ENCODE results near the gene KCNC2. TPM values are rescaled to one million over a fixed set of nuclear protein-coding genes. Genes with fewer than 3 reads are reported as not detected.

The KCNC2 gene
- total RNA-seq, 2 experiments from 2014 or later: not detected

GRCh38 chr12:75087654-75088053 lies 122.0 kb downstream of the KCNC2 start:
- Mint-ChIP-seq H3K27me3 (no peaks in the 10 kb centered on the region), H3K36me3 (no peaks in the 10 kb centered on the region), H3K27ac (no peak overlapping the region), H3K4me1 (ENCODE audit: low read depth) (no peaks in the 10 kb centered on the region), H3K4me3 (no peak overlapping the region), H3K9me3 (no peaks in the 10 kb centered on the region)
- intact Hi-C loops (cut with micrococcal nuclease): loop anchor here (10.0 kb wide), 2 partner anchors 193 to 283 kb away; no protein-coding TSS in a partner anchor
- ChIA-PET POLR2A (no interaction called here), CTCF (interaction anchor here (0.6 kb wide), 2 partner anchors 290 to 412 kb away, joined by 3 read pairs; no protein-coding TSS in a partner anchor)
- no peak for DNase-seq

GRCh38 chr12:75086091-75087038 lies 123.3 kb downstream of the KCNC2 start:
- intact Hi-C loops (cut with micrococcal nuclease): loop anchor here (10.0 kb wide), 2 partner anchors 192 to 282 kb away; no protein-coding TSS in a partner anchor
- no peak overlapping the region for H3K27ac Mint-ChIP-seq
- H3K27me3 Mint-ChIP-seq: no peaks in the 10 kb centered on the region
- H3K36me3 Mint-ChIP-seq: no peaks in the 10 kb centered on the region
- ChIA-PET CTCF (interaction anchor here (0.7 kb wide), 1 partner anchor 390 kb away, joined by 3 read pairs; no protein-coding TSS in a partner anchor), POLR2A (no interaction called here)
- no peaks in the 10 kb centered on the region for H3K4me1 Mint-ChIP-seq (ENCODE audit: low read depth)
- no peak for DNase-seq
- H3K4me3 Mint-ChIP-seq: no peak overlapping the region
- no peaks in the 10 kb centered on the region for H3K9me3 Mint-ChIP-seq

GRCh38 chr12:75081305-75081704 lies 128.3 kb downstream of the KCNC2 start:
- intact Hi-C loops (cut with micrococcal nuclease): loop anchor here (10.0 kb wide), 2 partner anchors 187 to 277 kb away; no protein-coding TSS in a partner anchor
- H3K4me3 Mint-ChIP-seq: no peak overlapping the region
- CTCF ChIA-PET: no interaction called here
- no peak for DNase-seq
- no peaks in the 10 kb centered on the region for H3K4me1 Mint-ChIP-seq (ENCODE audit: low read depth)
- H3K27ac Mint-ChIP-seq: no peak overlapping the region
- no peaks in the 10 kb centered on the region for H3K36me3 Mint-ChIP-seq
- H3K9me3 Mint-ChIP-seq: no peaks in the 10 kb centered on the region
- POLR2A ChIA-PET: no interaction called here
- H3K27me3 Mint-ChIP-seq: no peaks in the 10 kb centered on the region

- Mint-ChIP-seq H3K27ac (no peak overlapping the region), H3K9me3 (peaks cover 4% of the 10 kb centered on the region), H3K27me3 (no peaks in the 10 kb centered on the region), H3K4me1 (ENCODE audit: low read depth) (no peaks in the 10 kb centered on the region), H3K4me3 (no peak overlapping the region), H3K36me3 (no peaks in the 10 kb centered on the region)
- POLR2A ChIA-PET: no interaction called here
- CTCF ChIA-PET: no interaction called here
- intact Hi-C loops (cut with micrococcal nuclease): loop anchor here (10.0 kb wide), 2 partner anchors 186 to 276 kb away; no protein-coding TSS in a partner anchor
- DNase-seq: no peak
These were observed 129.1 kb downstream of the KCNC2 start for GRCh38 chr12:75080582-75080981.

- Mint-ChIP-seq H3K36me3 (no peaks in the 10 kb centered on the region), H3K4me1 (ENCODE audit: low read depth) (no peaks in the 10 kb centered on the region), H3K9me3 (no peaks in the 10 kb centered on the region), H3K27me3 (no peaks in the 10 kb centered on the region), H3K4me3 (no peak overlapping the region), H3K27ac (no peak overlapping the region)
- intact Hi-C loops (cut with micrococcal nuclease): no loop called here
- ChIA-PET POLR2A (no interaction called here), CTCF (no interaction called here)
- DNase-seq: no peak
These were observed 144.2 kb downstream of the KCNC2 start for GRCh38 chr12:75065482-75065881.

GRCh38 chr12:75062691-75063090 lies 146.9 kb downstream of the KCNC2 start:
- intact Hi-C loops (cut with micrococcal nuclease): no loop called here
- ChIA-PET CTCF (interaction anchor here (0.6 kb wide), 1 partner anchor 259 kb away, joined by 3 read pairs; no protein-coding TSS in a partner anchor), POLR2A (no interaction called here)
- Mint-ChIP-seq H3K36me3 (no peaks in the 10 kb centered on the region), H3K4me3 (no peak overlapping the region), H3K27me3 (no peaks in the 10 kb centered on the region), H3K4me1 (ENCODE audit: low read depth) (no peaks in the 10 kb centered on the region), H3K27ac (no peak overlapping the region), H3K9me3 (no peaks in the 10 kb centered on the region)
- no peak for DNase-seq

GRCh38 chr12:75058228-75058627 lies 151.4 kb downstream of the KCNC2 start:
- no peak overlapping the region for H3K4me3 Mint-ChIP-seq

GRCh38 chr12:75048767-75049166 lies 160.9 kb downstream of the KCNC2 start:
- Mint-ChIP-seq H3K27ac (no peak overlapping the region), H3K9me3 (no peaks in the 10 kb centered on the region), H3K4me1 (ENCODE audit: low read depth) (no peaks in the 10 kb centered on the region), H3K4me3 (no peak overlapping the region), H3K27me3 (no peaks in the 10 kb centered on the region), H3K36me3 (no peaks in the 10 kb centered on the region)
- ChIA-PET POLR2A (no interaction called here), CTCF (no interaction called here)
- intact Hi-C loops (cut with micrococcal nuclease): no loop called here
- no peak for DNase-seq

More at GRCh38 chr12:75058228-75058627, 151.4 kb downstream of the KCNC2 start:
- Mint-ChIP-seq H3K27me3 (no peaks in the 10 kb centered on the region), H3K4me1 (ENCODE audit: low read depth) (no peaks in the 10 kb centered on the region), H3K9me3 (no peaks in the 10 kb centered on the region), H3K36me3 (no peaks in the 10 kb centered on the region), H3K27ac (no peak overlapping the region)
- intact Hi-C loops (cut with micrococcal nuclease): loop anchor here (2.0 kb wide), 1 partner anchor 369 kb away; no protein-coding TSS in a partner anchor
- no peak for DNase-seq
- ChIA-PET POLR2A (no interaction called here), CTCF (interaction anchor here (0.8 to 1.0 kb wide), 2 partner anchors 233 to 369 kb away, joined by 3 read pairs; no protein-coding TSS in a partner anchor)

GRCh38 chr12:75047885-75048525 lies 161.6 kb downstream of the KCNC2 start:
- H3K27me3 Mint-ChIP-seq: no peaks in the 10 kb centered on the region
- CTCF ChIA-PET: no interaction called here
- DNase-seq: no peak
- no peak overlapping the region for H3K4me3 Mint-ChIP-seq
- no peaks in the 10 kb centered on the region for H3K4me1 Mint-ChIP-seq (ENCODE audit: low read depth)
- H3K27ac Mint-ChIP-seq: no peak overlapping the region
- POLR2A ChIA-PET: no interaction called here
- no peaks in the 10 kb centered on the region for H3K9me3 Mint-ChIP-seq
- H3K36me3 Mint-ChIP-seq: no peaks in the 10 kb centered on the region
- intact Hi-C loops (cut with micrococcal nuclease): no loop called here

- intact Hi-C loops (cut with micrococcal nuclease): no loop called here
- Mint-ChIP-seq H3K9me3 (no peaks in the 10 kb centered on the region), H3K36me3 (no peaks in the 10 kb centered on the region), H3K27ac (no peak overlapping the region), H3K27me3 (peaks cover 4% of the 10 kb centered on the region), H3K4me1 (ENCODE audit: low read depth) (no peaks in the 10 kb centered on the region), H3K4me3 (no peak overlapping the region)
- ChIA-PET POLR2A (no interaction called here), CTCF (no interaction called here)
- no peak for DNase-seq
These were observed 167.5 kb downstream of the KCNC2 start for GRCh38 chr12:75042125-75042524.

GRCh38 chr12:75041472-75041871 lies 168.2 kb downstream of the KCNC2 start:
- intact Hi-C loops (cut with micrococcal nuclease): no loop called here
- ChIA-PET CTCF (no interaction called here), POLR2A (no interaction called here)
- Mint-ChIP-seq H3K4me1 (ENCODE audit: low read depth) (no peaks in the 10 kb centered on the region), H3K4me3 (no peak overlapping the region), H3K27ac (no peak overlapping the region), H3K27me3 (peaks cover 4% of the 10 kb centered on the region), H3K9me3 (no peaks in the 10 kb centered on the region), H3K36me3 (no peaks in the 10 kb centered on the region)
- DNase-seq: no peak

GRCh38 chr12:75020068-75020557 lies 189.5 kb downstream of the KCNC2 start:
- H3K4me3 Mint-ChIP-seq: no peak overlapping the region

More at GRCh38 chr12:75020068-75020557, 189.5 kb downstream of the KCNC2 start:
- Mint-ChIP-seq H3K27ac (no peak overlapping the region), H3K36me3 (peaks cover 16% of the 10 kb centered on the region), H3K27me3 (no peaks in the 10 kb centered on the region), H3K4me1 (ENCODE audit: low read depth) (no peaks in the 10 kb centered on the region), H3K9me3 (peaks cover 74% of the 10 kb centered on the region)
- no peak for DNase-seq
- POLR2A ChIA-PET: no interaction called here
- intact Hi-C loops (cut with micrococcal nuclease): no loop called here
- CTCF ChIA-PET: no interaction called here

All from activated CD4-positive, alpha-beta memory T cell treated with anti-CD3 and anti-CD28 coated beads for 36 hours (primary cell).